Measurements from ENCODE around the gene TTLL11.

- TF ChIP-seq EZH2 (IDR thresholded peaks at IDR 0.05; ENCODE audit: insufficient read depth, poor library complexity, severe bottlenecking) (no peak), EZH2phosphoT487 (IDR thresholded peaks at IDR 0.05; ENCODE audit: insufficient read depth, low read depth) (no peak)
Observed at GRCh38 chr9:121992571-121993212, 100.4 kb downstream of the TTLL11 start.
